ENCODE data around the gene RHOXF1. TPM values are rescaled to one million over a fixed set of nuclear protein-coding genes. Genes with fewer than 3 reads are reported as not detected.
"Not testable (repeated sequence)": the region's sequence is repeated elsewhere in the genome, so short reads cannot be mapped to it uniquely, and the experiment has no call there.

The RHOXF1 gene
- total RNA-seq, 2 experiments from 2014 or later: 0.45 TPM; not detected in 1

- Histone ChIP-seq H3K9me3 (ENCODE audit: control insufficient read depth in 1 of 2, insufficient read depth in 1 of 2, low read length in 2 of 2) (peaks cover 0 to 9% of the 10 kb centered on the region in 2 experiments), H3K27ac (ENCODE audit: low read depth in 1 of 2, low read length in 2 of 2) (no peak overlapping the region), H3K27me3 (ENCODE audit: control insufficient read depth in 1 of 2, insufficient read depth in 2 of 2, low read length in 2 of 2) (no peaks in the 10 kb centered on the region), H3K4me3 (ENCODE audit: low read length) (no peak overlapping the region), H3K4me1 (ENCODE audit: insufficient read depth, low read length) (peaks cover 9% of the 10 kb centered on the region), H3K36me3 (ENCODE audit: insufficient read depth, low read length) (no peaks in the 10 kb centered on the region)
- no peak overlapping the region for H3K27ac Mint-ChIP-seq
- DNase-seq (no peak), ATAC-seq (ENCODE audit: poor library complexity) (no peak)
- intact Hi-C loops (cut with DNase I, micrococcal nuclease): no loop called here
- POLR2A ChIA-PET: no interaction called here
- CTCF ChIA-PET: no interaction called here
- peaks cover 10% of the 10 kb centered on the region for H3K4me1 Mint-ChIP-seq (ENCODE audit: low read depth)
- no peaks in the 10 kb centered on the region for H3K9me3 Mint-ChIP-seq
- no peak for TF ChIP-seq CTCF (IDR thresholded peaks at IDR 0.05)
- H3K36me3 Mint-ChIP-seq (ENCODE audit: low read depth): no peaks in the 10 kb centered on the region
- H3K27me3 Mint-ChIP-seq: no peaks in the 10 kb centered on the region
- H3K4me3 Mint-ChIP-seq: no peak overlapping the region
Observed at GRCh38 chrX:120147537-120147936, 31.8 kb upstream of the RHOXF1 start.

GRCh38 chrX:120146323-120146722 is 30.6 kb upstream of the RHOXF1 start:
- H3K4me1 Mint-ChIP-seq (ENCODE audit: low read depth): peaks cover 10% of the 10 kb centered on the region
- H3K4me3 ChIP-seq (ENCODE audit: low read length); ATAC-seq (ENCODE audit: poor library complexity); H3K4me1 ChIP-seq (ENCODE audit: insufficient read depth, low read length); H3K36me3 Mint-ChIP-seq (ENCODE audit: low read depth); H3K27me3 ChIP-seq (ENCODE audit: control insufficient read depth in 1 of 2, insufficient read depth in 2 of 2, low read length in 2 of 2); H3K36me3 ChIP-seq (ENCODE audit: insufficient read depth, low read length); H3K9me3 Mint-ChIP-seq; H3K4me3 Mint-ChIP-seq; H3K27me3 Mint-ChIP-seq; intact Hi-C loops (cut with DNase I, micrococcal nuclease); H3K27ac Mint-ChIP-seq; DNase-seq; CTCF ChIA-PET; POLR2A ChIA-PET; H3K27ac ChIP-seq (ENCODE audit: low read depth in 1 of 2, low read length in 2 of 2); H3K9me3 ChIP-seq (ENCODE audit: control insufficient read depth in 1 of 2, insufficient read depth in 1 of 2, low read length in 2 of 2): not testable (repeated sequence)

GRCh38 chrX:120145295-120145925 is 29.7 kb upstream of the RHOXF1 start:
- DNase-seq: peak in 1 of 14 experiments; percentile 32
- intact Hi-C loops (cut with DNase I, micrococcal nuclease): no loop called here

More at GRCh38 chrX:120145295-120145925, 29.7 kb upstream of the RHOXF1 start:
- no peak overlapping the region for H3K27ac ChIP-seq (ENCODE audit: low read depth in 1 of 2, low read length in 2 of 2)
- Mint-ChIP-seq H3K4me1 (ENCODE audit: low read depth) (peaks cover 10% of the 10 kb centered on the region), H3K4me3 (no peak overlapping the region), H3K9me3 (no peaks in the 10 kb centered on the region), H3K27me3 (no peaks in the 10 kb centered on the region), H3K36me3 (ENCODE audit: low read depth) (no peaks in the 10 kb centered on the region), H3K27ac (no peak overlapping the region)
- CTCF ChIA-PET: no interaction called here
- no peak for TF ChIP-seq CTCF (IDR thresholded peaks at IDR 0.05)
- POLR2A ChIA-PET: no interaction called here
- peaks cover 0 to 9% of the 10 kb centered on the region in 2 experiments for H3K9me3 ChIP-seq (ENCODE audit: control insufficient read depth in 1 of 2, insufficient read depth in 1 of 2, low read length in 2 of 2)
- no peaks in the 10 kb centered on the region for H3K27me3 ChIP-seq (ENCODE audit: control insufficient read depth in 1 of 2, insufficient read depth in 2 of 2, low read length in 2 of 2)
- no peak for ATAC-seq (ENCODE audit: poor library complexity)
- H3K4me3 ChIP-seq (ENCODE audit: low read length): no peak overlapping the region
- H3K36me3 ChIP-seq (ENCODE audit: insufficient read depth, low read length): no peaks in the 10 kb centered on the region
- H3K4me1 ChIP-seq (ENCODE audit: insufficient read depth, low read length): peaks cover 9% of the 10 kb centered on the region
